GM21526 (cell line): Measurements from ENCODE around the gene PTBP3.

Experiments
- ATAC-seq: cut with Tn5 transposase; IDR thresholded peaks from one replicate; pipeline ENCODE4 v1.9.1; 2021; ENCODE audit warnings: moderate library complexity; ENCODE audit not compliant: unreplicated experiment, low FRiP score

Gene PTBP3

DNA sequence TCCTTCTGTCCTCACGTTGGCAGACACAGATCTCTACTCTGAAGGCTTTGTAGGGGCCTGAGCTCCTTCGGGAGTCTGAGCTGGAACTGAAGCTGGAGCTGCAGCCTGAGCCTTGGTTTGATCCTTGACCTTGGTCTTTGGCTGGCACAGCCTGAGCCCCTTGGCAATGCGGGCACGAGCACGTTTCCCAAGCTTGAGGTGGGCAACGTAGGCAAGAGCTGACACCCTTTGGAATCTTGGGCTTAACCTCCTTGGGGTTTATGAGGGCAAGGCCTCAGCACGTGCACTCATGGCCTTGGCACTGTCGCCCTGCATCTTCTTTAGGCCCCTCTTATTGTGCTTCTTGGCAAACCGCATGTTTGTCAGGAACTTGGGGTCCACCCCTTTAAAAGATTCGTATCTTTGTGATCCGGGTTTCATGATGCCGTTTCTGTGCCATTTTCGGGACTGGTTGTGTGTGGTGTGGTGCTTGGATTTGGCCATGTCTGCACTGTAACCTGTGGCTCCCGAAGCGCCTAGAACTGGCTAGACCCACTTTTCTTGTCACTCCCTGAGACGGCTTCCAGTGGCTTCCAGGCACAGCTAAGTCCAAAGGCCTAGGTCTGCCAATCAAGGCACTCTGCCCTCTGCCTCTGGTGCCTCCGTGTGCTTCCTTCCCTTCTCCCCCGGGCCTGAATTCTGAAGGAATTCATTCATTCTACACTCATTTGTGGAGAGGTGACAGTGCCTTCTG is 159.8 kb downstream of the PTBP3 start:
- no peak for ATAC-seq

- no peak for ATAC-seq
Measured at GRCh38 chr9:112170968-112171367, 162.5 kb downstream of the PTBP3 start.

GRCh38 chr9:112170235-112170634 is 163.2 kb downstream of the PTBP3 start:
- no peak for ATAC-seq

GRCh38 chr9:112169368-112169767 is 164.1 kb downstream of the PTBP3 start:
- no peak for ATAC-seq

GRCh38 chr9:112168197-112168596 is 165.2 kb downstream of the PTBP3 start:
- no peak for ATAC-seq
